AG08396 (cell line): Measurements from ENCODE around the gene TGM5.
"Not testable (repeated sequence)": the region's sequence is repeated elsewhere in the genome, so short reads cannot be mapped to it uniquely, and the experiment has no call there.

Experiments
- DNase-seq: peaks from one replicate; pipeline ENCODE4 v3.0.0; 2012; ENCODE audit warnings: low spot score, mixed read lengths

TGM5 gene, protein sequence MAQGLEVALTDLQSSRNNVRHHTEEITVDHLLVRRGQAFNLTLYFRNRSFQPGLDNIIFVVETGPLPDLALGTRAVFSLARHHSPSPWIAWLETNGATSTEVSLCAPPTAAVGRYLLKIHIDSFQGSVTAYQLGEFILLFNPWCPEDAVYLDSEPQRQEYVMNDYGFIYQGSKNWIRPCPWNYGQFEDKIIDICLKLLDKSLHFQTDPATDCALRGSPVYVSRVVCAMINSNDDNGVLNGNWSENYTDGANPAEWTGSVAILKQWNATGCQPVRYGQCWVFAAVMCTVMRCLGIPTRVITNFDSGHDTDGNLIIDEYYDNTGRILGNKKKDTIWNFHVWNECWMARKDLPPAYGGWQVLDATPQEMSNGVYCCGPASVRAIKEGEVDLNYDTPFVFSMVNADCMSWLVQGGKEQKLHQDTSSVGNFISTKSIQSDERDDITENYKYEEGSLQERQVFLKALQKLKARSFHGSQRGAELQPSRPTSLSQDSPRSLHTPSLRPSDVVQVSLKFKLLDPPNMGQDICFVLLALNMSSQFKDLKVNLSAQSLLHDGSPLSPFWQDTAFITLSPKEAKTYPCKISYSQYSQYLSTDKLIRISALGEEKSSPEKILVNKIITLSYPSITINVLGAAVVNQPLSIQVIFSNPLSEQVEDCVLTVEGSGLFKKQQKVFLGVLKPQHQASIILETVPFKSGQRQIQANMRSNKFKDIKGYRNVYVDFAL

DNA sequence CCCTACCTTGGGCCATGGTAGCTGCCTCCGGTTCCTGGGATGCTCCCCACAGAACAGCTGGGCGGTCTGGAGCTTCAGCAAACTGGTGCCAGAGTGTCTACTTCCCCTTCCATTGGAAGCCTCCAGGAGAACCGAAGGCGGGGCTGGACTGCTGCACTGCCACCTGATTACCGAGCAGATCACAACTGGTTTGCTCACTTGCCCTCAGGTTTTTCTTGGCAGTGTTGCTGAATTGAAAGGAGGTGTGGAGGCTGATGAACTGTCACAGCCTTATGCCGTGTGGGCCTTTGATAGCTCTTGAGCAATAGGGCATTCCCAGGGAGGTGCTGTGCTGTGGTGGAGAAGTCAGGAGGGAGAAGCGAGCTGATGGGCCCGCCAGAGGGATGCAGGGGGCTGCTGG lies at the start of gene TGM5:
Gene TGM5, minus strand, starts transcription at position 95 of the 400 bp plus-strand sequence. Its CDS starts 79 bp downstream, at position 16.
- no peak for DNase-seq

DNA sequence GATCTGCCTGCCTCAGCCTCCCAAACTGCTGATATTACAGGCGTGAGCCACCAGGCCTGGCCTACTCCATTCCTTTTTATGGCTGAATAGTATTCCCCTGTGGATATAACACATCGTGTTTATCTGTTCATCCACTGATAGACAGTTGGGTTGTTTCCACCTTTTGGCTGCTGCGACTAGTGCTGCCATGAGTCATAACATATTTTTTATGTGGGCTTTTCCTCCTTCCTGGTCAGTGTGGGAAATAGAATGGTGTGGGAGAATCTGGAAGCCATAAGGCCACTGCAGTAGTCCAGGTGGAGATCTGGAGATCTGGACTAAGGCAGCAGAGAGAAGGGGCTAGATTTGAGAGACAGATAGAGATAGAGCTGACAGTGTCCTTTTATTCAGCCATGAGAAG lies 47.4 kb upstream of the TGM5 start:
- DNase-seq, result no peak

DNA sequence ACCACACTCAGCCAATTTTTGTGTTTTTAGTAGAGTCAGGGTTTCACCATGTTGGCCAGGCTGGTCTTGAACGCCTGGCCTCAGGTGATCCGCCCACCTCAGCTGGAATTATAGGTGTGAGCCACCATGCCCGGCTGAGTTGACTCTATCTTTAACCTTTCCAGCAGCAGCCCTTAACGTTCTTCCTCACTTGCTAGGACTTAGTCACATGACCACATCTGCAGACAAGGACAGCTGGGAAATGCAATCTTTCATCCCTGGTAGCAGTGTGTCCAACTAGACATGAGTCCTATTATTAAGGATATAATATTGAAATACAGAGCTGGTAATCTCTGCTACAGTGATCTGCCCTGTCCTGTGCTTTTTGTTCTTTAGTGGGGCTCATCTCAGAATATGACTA lies 45.6 kb upstream of the TGM5 start:
- no peak for DNase-seq

DNA sequence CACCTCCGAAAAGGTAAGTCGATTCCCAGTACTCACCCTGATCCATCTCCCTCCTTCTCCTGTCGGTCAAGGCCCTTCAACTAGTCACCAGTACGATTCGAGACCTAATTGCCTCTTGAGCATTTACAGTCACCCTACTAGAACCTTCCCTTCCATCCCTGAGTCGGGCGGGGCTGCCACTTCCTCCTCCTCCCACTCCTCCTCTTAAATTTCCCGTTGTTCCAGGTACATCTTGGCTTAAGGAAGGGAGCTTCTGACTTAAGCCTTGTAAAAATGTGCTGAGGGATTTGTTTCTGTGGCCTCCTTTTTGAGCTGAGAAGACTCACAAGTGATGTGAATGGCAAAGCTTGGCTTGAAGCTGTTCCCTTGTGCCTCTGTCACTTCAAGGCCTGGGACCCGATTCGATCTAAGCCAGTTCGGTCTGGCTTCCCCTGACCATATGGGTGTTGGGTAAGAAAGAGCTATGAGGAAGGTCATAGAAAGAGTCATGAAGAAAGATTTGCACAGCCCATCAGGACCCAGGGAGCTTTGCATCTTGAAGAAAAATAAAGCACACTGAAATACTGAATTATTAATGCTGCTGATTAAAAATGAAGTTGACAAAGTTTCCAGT lies 35.6 kb upstream of the TGM5 start, which contains the start of gene TGM7:
Gene TGM7, minus strand, starts transcription at position 51 of the 613 bp plus-strand sequence.
- no peak for DNase-seq

DNA sequence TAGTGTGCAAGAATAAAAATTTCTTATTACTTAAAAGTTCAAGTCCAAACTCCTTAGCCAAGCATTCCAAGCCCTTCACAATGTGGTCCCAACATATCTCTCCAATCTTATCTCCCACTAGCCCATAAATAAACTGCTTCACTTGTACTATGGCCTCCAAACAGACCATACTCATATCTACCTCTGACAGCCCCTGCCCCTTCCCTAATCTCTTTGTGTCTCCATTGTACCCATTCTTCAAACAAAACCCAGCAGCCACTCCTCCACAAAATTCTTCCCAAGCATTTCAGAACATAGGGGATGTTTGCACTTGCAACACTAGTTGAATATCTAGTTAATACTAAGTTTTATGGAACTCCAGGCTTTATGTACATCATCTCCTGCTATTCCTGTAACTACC lies 33.2 kb upstream of the TGM5 start:
- no peak for DNase-seq

DNA sequence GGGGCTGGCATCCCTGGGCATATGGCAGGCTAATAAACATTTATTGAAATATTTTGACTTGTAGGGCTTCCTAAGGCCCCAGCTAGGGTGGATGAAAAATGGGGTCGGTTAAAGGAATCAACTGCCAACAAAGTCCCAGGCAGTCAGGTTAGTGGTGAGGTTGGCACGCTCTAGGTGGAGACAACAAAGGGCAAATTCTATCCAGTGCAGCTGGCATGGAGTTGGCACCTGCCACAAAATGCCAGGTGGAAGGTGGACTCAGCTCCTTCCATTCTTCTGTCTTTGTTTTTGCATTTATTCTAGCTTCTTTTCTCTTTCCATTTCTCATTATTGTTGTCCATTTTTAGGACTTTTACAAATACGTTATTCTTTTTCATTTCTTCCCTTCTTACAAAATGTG lies 32.7 kb upstream of the TGM5 start:
- no peak for DNase-seq

DNA sequence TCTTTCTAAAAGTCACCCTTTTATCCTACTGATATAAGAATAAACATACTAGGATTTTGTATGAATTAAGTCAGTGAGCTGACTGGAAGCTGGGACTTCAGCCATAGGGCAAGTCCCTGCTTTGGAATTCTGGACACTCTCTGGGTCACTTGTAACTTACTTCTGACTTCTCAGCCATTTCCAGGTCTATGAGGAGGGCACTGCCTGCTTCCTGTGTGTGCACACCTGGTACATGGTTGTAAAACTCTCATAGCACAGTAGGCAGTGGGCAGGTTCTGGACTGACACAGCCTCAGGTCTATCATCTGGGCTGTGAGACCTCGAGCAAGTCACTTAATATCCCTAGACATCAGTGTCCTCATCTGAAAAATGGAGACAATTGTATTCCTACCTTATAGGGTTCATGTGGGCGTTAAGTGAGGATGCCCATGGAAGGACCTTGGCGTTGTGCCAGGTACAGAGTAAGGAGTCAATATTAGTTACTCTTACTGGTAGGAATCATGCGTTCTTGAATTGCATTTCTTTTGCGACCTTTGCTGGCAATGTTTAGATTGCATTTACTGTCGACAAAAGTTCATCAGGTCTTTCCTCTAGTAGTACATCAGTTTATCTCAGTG lies 27.5 kb upstream of the TGM5 start:
- DNase-seq, result no peak

DNA sequence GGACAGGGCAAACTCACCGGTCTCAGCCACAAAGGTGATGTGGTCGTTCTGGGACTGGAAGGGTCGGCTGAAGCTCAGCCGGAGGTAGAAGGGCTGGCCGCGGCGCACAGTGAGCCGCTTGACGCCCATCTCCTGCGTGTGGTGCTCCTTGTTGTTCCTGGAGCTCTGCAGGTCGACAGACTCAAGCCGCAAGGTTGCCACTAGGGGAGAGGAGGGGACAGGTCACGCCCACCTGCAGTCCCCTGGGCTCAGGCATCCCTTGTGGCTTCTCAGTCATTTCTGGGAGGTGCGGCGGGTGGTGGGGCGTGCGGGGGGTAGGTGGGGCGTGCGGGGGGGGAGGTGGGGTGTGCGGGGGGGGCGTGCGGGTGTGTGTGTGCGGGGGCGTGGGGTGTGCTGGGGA lies 26.7 kb upstream of the TGM5 start:
- no peak for DNase-seq

DNA sequence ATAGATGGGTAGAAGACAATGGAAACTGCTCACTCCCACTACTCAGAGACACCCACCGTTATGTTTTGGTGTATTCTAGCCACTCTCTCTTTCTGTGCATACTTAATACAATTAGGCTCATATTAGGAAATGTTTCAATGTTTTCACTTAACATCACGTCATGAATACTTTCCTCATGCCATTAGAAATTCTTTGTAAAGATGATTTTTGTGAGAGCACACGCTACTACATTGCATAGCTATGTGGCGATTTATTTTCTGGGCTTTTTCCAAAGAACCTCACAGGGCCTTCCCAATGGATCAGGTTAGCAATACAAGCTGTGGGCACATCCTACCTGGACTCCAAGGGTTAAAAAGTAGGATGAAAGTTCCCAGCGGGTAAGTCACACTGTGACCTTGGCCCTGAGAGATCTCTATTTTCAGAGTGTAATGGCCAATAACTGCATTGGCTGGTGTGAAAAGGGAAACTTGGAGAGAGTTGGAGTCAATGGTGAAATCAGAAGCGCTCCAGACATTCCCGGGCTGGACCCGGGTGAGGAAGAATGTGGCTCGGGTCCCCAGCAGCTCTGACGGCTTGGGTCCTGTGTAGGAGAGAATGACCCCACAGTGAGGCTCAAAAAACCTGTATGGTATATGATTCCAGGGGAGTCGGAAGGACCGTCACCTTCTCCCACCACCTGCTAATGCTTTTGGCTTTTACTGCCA lies 25.8 kb upstream of the TGM5 start:
- peak; percentile 61 for DNase-seq

DNA sequence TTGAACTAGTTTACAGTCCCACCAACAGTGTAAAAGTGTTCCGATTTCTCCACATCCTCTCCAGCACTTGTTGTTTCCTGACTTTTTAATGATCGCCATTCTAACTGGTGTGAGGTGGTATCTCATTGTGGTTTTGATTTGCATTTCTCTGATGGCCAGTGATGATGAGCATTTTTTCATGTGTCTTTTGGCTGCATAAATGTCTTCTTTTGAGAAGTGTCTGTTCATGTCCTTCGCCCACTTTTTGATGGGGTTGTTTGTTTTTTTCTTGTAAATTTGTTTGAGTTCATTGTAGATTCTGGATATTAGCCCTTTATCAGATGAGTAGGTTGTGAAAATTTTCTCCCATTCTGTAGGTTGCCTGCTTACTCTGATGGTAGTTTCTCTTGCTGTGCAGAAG lies 22.9 kb upstream of the TGM5 start:
- DNase-seq, result not testable (repeated sequence)

DNA sequence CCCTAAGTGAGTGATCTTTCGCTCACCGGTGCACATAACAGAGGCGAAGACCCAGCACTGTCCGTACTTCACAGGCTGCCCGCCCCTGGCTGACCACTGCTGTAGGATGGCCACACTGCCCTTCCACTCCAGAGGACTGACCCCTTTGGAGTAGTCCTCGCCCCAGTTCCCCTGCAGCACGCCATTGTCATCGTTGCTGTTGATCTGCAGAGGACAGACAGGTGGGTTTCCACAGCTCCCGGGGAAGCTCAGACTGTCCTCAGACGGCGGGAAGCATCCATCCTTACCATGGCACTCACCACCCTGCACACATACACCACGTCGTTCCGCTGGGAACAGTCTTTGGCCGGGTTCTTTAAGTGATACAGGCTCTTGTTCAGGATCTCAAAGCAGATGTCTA lies 20.5 kb upstream of the TGM5 start:
- no peak for DNase-seq

DNA sequence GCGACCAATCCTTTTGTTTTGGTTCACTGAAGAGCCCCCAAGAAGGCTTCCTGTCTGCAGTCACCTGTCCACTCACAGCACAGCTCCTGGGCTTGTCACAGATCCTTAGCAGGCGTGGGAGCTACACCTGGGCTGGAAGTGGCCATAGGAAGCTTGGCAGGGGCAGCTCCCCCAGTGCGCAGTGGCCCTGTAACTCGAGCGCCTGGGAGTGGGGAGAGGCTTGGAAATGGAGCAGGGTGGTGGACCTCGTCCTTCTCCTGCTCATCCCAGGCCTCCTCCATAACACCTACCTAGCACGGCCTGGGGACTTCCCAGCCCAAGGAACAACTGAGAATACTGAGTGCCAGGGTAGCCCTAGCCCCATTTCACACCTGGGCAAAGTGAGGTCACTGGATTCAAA lies 19.3 kb upstream of the TGM5 start:
- no peak for DNase-seq

DNA sequence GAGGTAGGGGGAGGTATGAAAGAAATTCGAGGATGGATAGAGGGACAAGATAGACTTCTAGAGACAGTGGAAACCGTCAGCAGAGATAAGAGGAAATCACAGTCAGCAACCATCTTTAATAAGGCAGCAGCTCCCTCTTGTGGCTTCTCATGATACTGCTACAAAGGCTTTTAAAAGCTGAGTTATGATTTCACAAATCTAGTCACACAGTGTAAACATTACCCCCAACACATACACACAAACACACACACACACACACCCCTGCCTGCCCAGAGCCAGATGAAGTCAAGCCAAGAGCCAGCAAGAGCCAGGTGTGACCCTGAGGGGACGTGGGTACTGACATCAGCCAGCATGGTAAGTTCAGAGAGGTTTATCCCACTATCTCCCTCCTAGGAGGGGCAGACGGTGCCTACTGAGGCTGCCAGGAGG lies 18.9 kb upstream of the TGM5 start:
- DNase-seq, result peak; percentile 71

DNA sequence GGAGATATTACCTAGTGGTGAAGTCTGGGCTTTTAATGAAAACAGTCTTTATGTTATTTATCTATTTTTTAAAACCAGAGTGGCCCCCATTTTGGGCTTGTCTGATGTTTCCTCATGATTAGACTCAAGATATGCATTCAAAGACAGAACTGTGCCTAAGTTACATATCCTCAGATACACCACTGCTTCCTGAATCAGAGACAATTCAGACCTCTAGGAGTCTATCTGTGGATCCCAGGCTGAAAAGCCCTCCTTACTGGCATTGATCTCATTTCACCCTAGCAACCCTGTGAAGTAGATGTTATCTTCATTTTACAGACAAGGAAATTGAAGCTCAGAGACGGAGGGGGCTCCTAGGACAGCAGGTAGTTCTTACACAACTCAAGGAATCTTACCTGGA lies 16.8 kb upstream of the TGM5 start:
- DNase-seq, result no peak

DNA sequence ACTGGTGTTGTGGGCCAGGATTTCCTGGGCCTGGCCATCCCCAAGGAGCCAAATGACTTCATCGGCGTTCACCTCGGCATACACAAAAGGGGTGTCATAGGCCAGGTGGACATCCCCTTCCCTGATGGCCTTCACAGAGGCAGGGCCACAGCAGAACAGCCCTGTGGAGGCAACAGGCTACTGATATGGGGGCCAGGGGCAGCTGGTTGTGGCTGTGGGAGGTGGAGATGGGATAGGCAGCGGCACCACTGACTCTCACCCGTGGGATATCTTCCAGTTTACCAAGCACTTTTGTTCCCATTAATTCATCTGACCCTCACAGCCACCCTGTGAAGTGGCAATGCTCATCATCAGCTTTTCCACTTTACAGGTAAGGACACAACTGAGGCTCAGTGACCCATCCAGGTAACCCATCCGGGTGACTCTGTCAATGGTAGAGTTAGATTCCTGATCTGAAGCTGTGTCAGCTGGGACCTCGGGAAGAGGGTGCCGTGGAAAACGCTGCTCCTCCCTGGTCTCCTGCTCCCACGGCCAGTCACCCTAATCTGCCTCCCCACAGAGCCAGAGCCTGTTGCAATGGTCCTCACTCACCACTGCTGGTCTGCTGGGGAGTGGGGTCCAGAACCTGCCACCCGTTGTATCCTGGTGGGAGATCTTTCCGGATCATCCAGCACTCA lies 15.3 kb upstream of the TGM5 start:
- DNase-seq, result no peak

DNA sequence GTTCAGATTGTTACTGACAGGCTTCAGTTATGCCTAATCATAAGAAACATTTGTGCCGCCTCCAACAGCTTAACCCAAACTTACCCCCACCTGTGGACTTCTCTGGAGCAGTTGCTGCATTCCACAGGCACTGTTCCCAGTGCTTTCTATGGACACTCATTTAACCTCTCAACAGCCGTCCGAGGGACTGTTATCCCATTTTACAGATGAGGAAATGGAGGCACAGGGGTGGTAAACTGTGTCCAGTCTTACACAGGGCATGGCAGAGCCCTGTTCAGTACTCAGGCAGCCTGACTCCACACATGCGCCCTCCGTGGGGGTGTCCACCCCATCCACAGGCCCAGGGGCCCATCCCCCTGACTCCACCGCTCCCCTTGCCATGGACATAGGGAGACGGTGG lies 14.3 kb upstream of the TGM5 start:
- DNase-seq, result no peak

DNA sequence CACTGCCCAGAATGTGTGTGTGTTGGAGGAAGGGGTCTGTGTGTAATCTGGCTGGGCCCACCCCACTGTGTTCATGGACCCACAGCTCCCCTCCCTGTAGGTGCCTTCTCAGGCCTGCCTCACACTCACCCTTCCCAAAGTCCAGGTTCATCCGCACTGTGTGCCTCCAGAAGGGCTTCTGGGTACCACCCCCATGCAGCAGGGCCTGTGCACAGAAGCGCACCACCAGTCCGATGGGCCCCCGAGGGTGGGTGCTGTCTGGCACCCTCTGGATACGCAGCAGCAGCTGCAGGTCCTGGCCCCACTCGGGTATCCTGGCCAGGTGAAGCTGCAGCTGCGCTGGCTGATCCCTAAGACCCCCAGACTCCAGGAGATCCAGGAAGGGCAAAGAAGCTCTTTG lies 12.8 kb upstream of the TGM5 start:
- DNase-seq, result no peak

DNA sequence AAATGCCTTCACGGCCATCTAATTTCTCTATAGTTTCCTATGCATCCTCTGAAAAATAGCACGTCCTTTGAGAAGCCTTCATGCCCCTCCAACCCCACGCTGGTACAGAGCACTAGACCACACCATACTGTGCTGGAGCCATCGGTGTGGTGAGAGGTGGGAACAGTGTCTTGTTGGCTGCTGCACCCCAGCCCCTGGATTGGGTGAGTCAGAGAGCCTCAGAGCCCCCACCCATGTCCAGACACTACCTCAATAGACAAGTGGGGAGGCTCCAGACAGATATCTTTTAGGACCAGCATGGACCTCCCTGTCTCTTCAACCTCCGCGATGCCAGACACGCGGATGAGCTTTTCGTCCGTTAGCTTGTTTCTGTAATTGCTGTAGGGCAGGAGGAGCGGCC lies 12.1 kb upstream of the TGM5 start:
- no peak for DNase-seq

DNA sequence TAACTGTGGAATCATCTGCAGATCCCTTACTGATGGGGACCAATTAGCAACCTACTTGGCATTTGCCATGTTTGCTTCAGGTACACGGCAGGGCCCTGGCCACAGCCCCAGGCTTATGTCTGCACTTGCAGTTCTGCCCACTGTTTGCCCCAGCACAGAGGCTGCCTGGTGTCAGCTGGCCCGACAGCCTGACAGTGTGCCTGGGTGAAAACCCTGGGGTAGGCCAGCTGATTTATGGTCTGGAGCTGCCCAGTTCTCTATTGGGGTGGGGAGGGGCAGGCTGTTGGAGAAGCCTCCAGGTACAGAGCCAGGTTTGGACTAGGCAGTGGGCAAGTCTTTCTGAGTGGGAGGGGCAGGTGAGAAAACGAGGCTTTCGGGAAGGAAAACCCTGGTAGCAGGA lies 11.2 kb upstream of the TGM5 start:
- no peak for DNase-seq

DNA sequence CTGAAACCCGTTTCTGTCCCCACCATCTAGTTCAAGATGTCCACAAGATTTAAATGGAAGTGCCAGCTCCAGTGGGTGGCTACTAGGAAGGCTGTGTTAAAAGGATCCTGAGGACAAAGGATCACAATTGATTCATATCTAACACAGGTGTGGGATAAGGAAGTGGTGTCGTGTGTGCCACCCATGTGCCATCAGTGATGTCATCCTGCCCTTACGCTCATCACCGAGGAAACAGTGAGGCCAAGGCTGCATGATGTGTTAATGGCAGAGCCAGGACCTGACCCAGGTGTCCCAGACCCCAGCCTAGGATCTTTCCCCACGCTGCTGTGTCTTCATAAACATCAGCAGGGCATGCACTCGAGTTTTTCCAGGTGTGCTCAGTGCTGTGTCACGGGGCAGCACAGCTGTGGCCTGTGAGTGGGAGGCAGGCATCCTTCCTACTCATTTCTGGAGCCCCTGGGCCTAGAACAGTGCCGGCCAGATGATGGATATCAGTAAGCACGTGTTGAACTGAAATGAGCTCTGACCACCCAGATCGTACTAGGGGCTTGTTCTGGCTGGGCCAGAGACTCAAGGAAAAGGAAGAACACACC lies 10.6 kb upstream of the TGM5 start:
- no peak for DNase-seq
